Measurements from ENCODE around the gene MFSD11.

- no peak for TF ChIP-seq CTCF (IDR thresholded peaks at IDR 0.05)
- TF ChIP-seq POLR2A (IDR thresholded peaks at IDR 0.05): no peak
Observed at GRCh38 chr17:76751416-76751993, 13.6 kb downstream of the MFSD11 start.

Measured in Peyer's patch (tissue), 4 donors.